Measurements from ENCODE around the gene SORCS2. TPM values are rescaled to one million over a fixed set of nuclear protein-coding genes. Genes with fewer than 3 reads are reported as not detected.

SORCS2 gene
- total and polyA plus RNA-seq, 2 of the 8 experiments (the other 6 are each of a cell fraction or from before 2014, with no cell fraction given) = 0.36 to 1.8 TPM

DNA sequence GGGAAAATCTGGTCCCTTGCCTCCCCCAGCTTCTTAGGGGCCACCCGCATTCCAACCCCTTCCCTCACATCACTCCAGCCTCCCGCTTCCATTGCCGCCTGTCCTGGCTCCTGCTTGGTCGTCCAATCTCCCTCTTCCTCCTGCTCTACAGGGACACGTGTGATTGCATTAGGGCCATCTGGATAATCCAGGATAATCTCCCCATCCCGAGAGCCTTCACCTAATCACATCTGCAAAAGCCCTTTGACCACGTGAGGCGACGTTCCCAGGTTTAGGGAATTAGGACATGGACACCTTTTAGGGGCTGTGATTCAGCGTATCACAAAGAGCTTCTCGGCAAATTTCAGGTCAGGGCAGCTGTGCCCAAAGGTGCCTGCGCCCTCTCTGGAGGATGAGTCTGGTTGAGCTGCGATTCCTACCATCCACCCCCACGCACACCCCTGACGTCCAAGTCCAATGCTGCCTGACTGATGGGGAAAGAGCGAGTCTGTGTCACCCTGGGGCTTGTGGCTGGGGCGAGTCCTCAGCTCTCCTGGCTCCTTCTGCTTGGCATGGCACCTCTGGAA, 137.8 kb downstream of the SORCS2 start:
- TF ChIP-seq TEAD4 (IDR thresholded peaks at IDR 0.05; ENCODE audit: low read depth, low read length) (peak; percentile 51; the same call in 1 of the 2 replicates), KDM1A (IDR thresholded peaks at IDR 0.05; ENCODE audit: borderline replicate concordance, low read length) (no peak), RAD21 (IDR thresholded peaks at IDR 0.05 in 1 of 2, conservative IDR thresholded peaks at IDR 0.05 in 1 of 2; ENCODE audit: low read depth in 2 of 2, low read length in 2 of 2) (0 out of 4 replicates have a peak, but pooled peaks of 1 of the 2 experiments have one; percentile 12)
- Histone ChIP-seq H4K8ac (ENCODE audit: extremely low read depth, insufficient read depth, low read length) (no peak overlapping the region), H3K4ac (replicated peaks; ENCODE audit: insufficient read length, low read depth, low read length) (no peak overlapping the region), H2BK120ac (replicated peaks; ENCODE audit: low read depth, low read length) (no peak overlapping the region), H3K9me3 (ENCODE audit: insufficient read depth in 2 of 2, low read depth in 1 of 2, low read length in 1 of 2) (no peaks in the 10 kb centered on the region), H3K9ac (replicated peaks in 1 of 4; ENCODE audit: extremely low read depth in 1 of 4, low read depth in 3 of 4, low read length in 3 of 4) (no peak overlapping the region), H2BK20ac (ENCODE audit: low read length) (no peak overlapping the region), H3K14ac (ENCODE audit: insufficient read length) (no peak overlapping the region), H3K36me3 (ENCODE audit: control insufficient read depth in 2 of 4, insufficient read depth in 4 of 4, low read length in 3 of 4) (no peaks in the 10 kb centered on the region), H3K4me3 (ENCODE audit: extremely low read depth in 1 of 4, insufficient read depth in 2 of 4, low read depth in 3 of 4, low read length in 4 of 4) (no peak overlapping the region), H2AK5ac (ENCODE audit: low read depth, low read length) (no peak overlapping the region), H3K79me1 (ENCODE audit: low read depth, low read length) (no peaks in the 10 kb centered on the region), H3K4me2 (ENCODE audit: insufficient read depth in 1 of 2, low read depth in 2 of 2, low read length in 2 of 2) (no peak overlapping the region), H2BK15ac (ENCODE audit: low read length) (no peak overlapping the region), H2AFZ (ENCODE audit: low read length) (no peak overlapping the region), H4K91ac (replicated peaks; ENCODE audit: insufficient read length, low read length) (no peak overlapping the region), H2BK5ac (ENCODE audit: low read depth, low read length) (no peak overlapping the region), H3K56ac (replicated peaks; ENCODE audit: insufficient read length, low read depth, low read length) (no peak overlapping the region), H3K79me2 (ENCODE audit: control insufficient read depth in 1 of 2, insufficient read depth in 2 of 2, low read length in 2 of 2) (no peaks in the 10 kb centered on the region), H4K5ac (ENCODE audit: insufficient read length, low read depth, low read length) (no peak overlapping the region), H3K27ac (ENCODE audit: low read depth, low read length) (no peak overlapping the region), H3K23ac (ENCODE audit: insufficient read length) (no peak overlapping the region), H4K20me1 (replicated peaks in 1 of 2; ENCODE audit: control insufficient read depth in 1 of 2, insufficient read depth in 2 of 2, low read length in 2 of 2) (no peaks in the 10 kb centered on the region), H3K4me1 (replicated peaks in 1 of 4; ENCODE audit: control insufficient read depth in 3 of 4, insufficient read depth in 4 of 4, low read length in 3 of 4) (peaks cover 0 to 2% (median under 1%) of the 10 kb centered on the region in 4 experiments; a peak in 1 of 7 replicates), H2BK12ac (ENCODE audit: low read depth, low read length) (no peak overlapping the region), H3K27me3 (replicated peaks in 1 of 4; ENCODE audit: control insufficient read depth in 3 of 4, extremely low read depth in 1 of 4, insufficient read depth in 3 of 4, low read length in 3 of 4) (no peaks in the 10 kb centered on the region; a peak in 1 of 7 replicates), H3K18ac (ENCODE audit: extremely low read depth, low read length) (no peak overlapping the region), H3K23me2 (ENCODE audit: low read depth, low read length) (no peaks in the 10 kb centered on the region)
- POLR2A ChIA-PET (ENCODE audit: partially characterized antibody) = no interaction called here
- 90% methylated on average over 17 of the region's 17 CpGs; no CpG with 5 or more reads in 1 of the 2 experiments for WGBS, 2 experiments (ENCODE audit: extremely low coverage in 1 of 2, insufficient coverage in 1 of 2, insufficient read length in 1 of 2, insufficient replicate concordance in 2 of 2, low coverage in 1 of 2, low lambda C conversion rate in 2 of 2, missing lambda C conversion rate in 1 of 2)
- FAIRE-seq (no peak), DNase-seq (ENCODE audit: low read depth in 1 of 2, low spot score in 2 of 2) (no peak)
- CTCF ChIA-PET (ENCODE audit: partially characterized antibody) = interaction anchor here (0.6 to 9.5 kb wide), 5 partner anchors 8 to 90 kb away, joined by 3 to 80 read pairs (median 3); no protein-coding TSS in a partner anchor
